HG03571 (cell line): ENCODE results near the gene FAM47B.

Experiments
- ATAC-seq: cut with Tn5 transposase; IDR thresholded peaks from one replicate; pipeline ENCODE4 v1.9.1; 2021; ENCODE audit not compliant: unreplicated experiment

Gene FAM47B

DNA sequence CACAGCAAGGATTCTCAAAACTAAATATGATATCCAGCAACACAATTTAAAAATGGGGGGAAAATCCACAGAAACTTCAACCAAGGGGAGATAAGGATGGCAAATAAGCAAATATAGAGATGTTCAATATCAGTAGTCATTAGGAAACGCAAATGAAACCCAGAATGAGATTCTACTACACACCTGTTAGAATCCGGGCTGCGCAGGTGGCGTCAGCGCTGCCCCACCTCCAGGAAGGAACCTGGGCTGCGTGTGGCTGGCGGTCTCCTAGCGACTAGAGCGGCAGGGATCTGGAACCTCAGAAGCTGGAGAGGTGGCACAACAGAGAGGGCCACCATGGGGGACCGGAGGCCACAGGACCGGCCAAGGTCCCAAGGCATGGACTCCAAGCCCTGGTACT lies at the start of gene FAM47B:
FAM47B (plus strand) TSS at position 301 of the 400 bp plus-strand sequence; CDS start at position 337, 36 bp downstream.
- ATAC-seq: no peak

DNA sequence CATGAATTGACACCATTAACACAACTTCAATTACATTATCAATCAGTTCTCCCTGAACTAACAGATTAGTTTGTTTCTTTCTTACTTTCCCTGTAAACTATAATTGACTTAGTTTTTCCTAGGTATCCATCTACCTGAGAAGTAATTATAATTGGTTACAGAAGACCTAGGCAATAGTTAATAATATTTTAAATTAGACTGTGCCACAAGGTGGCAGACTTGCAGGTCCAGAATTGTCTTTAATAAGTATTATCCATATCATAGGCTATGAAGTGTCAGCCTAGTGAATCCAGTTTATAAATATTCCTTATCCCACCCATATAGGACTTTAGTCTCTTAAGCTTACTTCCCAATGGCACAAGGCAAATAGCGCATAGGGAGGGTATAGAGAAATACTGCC lies 48.9 kb upstream of the FAM47B start:
- ATAC-seq: no peak

DNA sequence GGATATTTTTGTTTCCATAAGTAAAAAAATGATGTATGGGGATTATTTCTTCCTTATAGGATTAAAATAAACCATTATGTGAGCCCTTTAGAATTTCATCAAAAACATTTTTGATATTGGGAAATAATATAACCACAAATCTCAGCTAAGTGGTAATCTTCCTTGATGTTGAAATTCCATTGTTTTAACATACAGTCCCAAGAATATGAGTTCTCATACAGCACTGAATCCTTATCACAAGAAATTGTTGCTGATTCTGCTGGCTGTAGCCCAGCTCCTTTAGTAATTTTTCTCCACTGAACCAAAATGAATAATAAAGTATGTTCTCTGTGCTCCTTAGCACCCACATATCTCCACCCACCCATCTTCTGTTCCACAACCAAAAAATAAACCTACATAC lies 41.9 kb upstream of the FAM47B start:
- ATAC-seq: no peak

DNA sequence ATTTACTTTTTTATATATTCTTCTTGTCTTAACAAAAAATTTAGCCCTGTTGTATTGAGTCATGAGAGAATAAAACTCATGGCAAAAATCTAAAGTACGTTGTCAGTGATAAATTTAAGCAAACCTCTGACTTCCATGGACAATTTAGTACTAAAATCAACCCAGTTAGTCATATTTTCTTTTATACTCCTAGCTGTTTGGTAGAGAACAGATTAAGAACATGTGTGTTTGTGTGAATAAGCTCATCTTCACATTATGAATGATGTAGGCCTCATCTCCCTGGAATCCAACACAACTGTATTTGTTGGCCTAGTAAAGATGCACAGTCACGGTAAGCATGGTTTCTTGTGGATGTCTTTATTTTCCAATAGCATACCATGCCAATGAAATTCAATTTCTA lies 40.8 kb upstream of the FAM47B start:
- no peak for ATAC-seq

DNA sequence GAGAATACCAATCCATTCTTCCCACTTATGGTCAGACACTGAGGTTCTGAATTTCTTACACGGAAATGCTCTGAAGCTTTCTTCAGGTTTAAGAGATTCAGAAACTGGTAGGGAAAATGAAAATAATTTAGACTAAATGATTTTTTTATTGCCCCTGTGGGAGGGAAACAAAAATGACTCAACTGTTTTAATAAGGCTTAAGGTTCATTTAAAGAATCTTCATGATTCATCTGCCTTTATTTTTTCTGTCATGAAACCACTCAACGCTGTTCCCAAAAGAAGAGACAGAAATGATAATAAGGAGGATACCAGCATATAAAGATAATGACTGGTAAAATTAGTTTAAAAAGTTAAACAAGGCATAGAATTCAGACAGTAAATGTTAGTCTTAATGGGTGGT lies 39.3 kb upstream of the FAM47B start:
- ATAC-seq: no peak

DNA sequence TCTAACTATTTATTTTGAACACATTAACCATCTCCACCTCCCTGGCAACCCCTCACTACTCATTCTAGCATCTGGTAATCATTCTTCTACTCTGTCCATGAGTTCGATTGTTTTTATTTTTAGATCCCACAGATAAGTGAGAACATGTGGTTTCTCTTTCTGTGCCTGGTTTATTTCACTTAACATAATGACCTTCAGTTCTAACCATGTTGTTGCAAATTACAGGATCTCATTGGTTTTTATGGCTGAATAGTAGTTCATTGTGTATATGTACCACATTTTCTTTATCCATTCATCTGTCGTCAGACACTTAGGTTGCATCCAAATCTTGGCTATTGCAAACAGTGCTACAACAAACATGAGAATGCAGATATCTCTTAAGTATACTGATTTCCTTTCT lies 33.4 kb upstream of the FAM47B start:
- ATAC-seq: no peak

DNA sequence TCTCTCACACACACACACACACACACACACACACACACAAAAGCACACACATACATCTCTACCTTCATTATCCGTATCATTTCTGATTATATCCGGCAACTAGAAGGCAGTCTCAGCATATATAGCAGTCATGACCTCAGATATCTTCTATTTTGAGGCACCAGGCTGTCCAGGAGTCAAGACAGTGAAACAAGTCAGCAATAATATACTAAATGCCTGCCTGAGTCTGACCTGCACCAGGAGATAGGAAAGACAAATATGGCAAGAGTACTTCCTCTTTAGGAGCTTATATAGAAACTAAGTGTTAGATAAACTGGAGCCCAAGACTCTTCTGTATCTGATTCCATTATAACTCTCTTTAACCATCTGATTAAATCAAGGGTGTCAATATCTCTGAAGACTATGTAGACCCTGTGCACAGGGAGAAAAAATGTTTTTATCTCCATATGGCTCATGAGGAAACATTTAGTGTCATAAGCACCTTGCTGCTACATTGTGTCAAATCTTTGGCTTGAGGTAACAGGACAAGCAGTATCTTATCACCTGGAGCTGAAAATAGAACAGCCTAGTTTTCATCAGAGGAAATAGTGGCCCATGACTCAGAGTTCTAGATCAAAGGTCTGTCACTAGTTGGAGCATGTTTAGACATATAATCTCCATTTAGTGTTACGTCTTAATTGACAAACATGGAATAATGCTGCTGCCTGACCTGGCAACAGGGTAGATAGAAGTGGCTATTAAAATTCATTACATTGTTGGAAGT lies 27.0 kb upstream of the FAM47B start:
- ATAC-seq: no peak

DNA sequence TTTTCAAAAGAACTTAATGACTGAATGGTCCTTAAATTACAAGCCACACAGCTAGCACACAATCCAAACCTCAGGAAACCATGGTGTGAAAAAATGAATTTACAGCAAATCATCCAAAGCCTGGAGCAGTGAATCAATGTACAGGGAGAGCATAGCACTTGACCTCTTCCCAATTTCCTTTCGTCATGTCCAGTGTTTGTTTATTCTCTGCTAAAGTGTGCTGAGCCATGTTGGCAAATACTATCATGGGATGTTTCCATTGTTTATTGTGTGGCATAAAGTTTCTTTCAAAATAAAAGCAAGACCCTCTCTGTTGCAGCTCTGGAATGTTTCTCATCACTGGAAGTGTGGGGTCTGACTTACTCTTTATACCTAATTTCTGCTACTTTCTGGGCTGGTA lies 25.4 kb upstream of the FAM47B start:
- no peak for ATAC-seq

DNA sequence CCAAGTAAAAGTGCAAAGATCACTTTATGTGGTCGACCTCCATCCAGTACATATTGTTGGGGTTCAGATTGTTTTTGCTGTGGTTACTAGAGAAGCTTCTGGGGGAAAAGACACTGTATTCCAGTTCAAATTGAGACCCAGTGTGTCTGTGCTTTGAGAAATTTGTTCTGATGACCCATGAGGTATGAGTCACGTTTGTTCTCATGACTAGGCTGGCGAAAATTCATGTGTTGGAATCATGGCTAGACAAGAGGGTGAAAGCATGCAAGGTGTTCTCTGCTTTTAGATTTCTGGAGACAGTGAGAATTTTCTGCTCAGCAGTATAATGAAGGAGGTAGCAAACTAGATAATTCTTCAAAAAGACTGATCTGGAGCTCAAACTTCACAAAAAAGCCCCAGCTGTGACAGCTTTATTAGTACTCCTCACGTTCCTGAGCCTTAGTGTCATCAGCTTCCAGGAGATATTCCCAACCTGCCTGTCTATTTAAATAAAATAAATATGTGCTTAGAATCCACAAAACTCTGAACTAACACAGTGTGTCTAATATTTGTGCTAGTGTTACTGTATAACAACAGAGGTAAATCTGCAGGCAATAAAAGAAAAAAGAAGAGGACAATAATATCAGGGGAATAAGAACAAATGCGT lies 24.4 kb upstream of the FAM47B start:
- ATAC-seq: no peak

DNA sequence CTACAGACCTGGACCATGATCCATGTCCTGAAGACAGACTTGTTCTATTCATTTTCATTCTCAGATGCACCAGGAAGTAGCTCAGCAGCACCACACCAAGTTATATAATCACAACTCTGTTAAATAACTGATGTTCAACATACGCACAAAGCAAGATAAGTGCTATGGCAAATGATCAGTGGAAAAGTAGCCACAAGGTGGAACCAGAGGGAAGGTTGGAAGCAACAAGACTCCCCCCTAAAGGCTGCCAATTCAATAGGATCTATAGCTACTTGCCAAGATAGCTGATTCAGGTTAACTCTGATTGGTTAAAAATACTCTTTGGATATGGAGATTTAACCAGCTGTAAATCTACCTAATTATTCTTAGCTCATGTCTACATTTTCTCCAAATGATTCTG lies 23.7 kb upstream of the FAM47B start:
- no peak for ATAC-seq

DNA sequence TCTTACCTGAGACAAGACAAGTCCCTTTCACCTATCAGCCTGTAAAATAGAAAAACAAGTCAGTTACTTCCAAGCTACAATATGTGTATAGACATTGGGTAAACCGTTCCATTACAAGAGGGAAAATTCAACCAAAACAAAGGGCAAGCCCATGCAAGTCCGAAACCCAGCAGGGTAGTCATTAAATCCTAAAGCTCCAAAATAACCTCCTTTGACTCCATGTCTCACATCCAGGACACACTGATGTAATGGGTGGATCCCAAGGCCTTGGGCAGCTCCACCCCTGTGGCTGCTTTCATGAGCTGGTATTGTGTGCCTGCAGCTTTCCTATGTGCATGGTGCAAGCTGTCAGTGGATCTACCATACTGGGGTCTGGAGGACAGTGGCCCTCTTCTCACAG lies 14.7 kb upstream of the FAM47B start:
- ATAC-seq: no peak

DNA sequence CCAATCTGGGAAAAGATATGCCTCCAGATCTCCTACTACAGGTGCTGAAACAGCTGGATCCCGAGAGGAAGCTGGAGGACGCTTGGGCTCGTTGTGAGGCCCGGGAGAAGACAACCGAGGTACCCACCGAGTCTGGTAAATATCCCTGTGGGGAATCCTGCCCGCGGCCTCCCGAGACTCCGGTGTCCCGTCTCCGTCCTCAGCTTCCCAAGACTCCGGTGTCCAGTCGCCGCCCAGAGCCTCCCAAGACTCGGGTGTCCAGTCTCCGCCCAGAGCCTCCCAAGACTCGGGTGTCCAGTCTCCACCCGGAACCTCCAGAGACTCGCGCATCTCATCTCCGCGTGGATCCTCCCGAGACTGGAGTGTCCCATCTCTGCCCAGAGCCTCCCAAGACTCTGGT lies 639 bp downstream of the FAM47B start:
- no peak for ATAC-seq

DNA sequence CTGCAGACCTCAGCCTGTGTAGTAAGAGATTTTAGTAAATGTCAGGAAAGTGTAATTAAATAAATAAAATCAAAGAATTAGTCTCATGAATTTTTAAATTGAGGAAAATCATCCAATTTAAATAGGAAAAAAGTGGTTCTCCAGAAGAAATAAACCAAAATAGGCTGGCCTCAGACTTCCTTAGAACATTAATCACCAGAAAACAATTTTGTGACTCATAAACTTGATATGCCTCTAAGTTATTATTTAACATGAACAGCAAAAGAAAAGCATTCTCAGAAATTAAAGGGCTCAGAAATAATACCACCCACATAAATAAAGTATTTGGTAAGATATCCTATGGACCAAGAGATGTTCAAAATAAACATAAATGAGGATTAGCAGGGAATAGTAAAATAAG lies 14.3 kb downstream of the FAM47B start:
- no peak for ATAC-seq

DNA sequence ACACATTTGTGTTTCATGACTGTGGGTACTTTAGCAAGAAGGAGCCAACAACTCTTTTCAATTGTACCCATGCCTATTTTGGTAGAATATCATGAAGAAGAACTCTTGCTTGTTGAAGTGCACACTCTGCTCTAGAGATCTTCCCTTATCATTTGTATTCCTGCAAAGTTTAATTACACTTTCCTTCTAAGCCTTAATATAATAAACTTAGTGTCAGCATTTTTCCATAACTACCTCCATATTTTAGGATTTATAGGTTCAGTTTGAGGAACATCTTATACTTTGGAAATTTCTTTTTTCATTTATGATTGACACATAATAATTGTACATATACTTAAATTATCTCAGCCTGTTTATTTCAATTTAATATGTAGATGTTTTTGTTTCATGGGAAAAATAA lies 19.1 kb downstream of the FAM47B start:
- no peak for ATAC-seq

DNA sequence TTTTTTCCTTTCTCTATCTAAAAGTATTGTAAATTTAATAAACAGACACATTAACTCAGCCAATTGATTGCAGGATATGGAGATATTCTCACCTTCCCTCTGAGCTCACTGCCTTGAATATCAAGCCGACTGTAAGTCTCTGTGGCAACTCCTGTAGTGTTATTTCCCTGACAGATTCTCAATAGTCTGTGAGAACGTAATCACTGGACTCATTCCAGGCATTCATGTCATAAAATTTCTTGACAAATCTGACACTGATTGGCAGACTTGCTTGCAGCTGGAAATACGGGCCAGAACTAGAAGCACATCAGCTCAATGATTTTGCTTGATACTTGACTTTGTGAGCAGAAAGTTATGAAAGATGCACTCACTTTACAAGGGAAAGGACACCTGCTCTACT lies 29.6 kb downstream of the FAM47B start:
- no peak for ATAC-seq

DNA sequence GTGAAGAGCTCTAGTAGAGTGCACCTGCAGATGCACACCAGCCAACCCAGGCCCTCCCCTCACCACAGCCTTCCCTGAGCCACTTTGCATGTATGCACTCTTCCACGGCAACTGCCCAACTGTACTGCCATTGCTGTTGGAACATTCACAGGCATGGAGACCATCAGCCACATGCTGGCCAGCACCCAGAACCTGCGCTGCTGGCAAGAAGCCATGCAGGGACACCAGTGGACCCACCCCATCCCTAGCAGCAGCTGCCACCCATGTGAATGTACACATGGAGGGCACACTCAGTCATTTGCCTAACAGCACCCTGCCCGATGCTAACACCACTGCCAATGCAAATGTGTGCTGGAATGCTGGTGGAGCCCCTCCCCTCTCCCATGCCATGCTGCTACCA lies 35.6 kb downstream of the FAM47B start:
- ATAC-seq: no peak

DNA sequence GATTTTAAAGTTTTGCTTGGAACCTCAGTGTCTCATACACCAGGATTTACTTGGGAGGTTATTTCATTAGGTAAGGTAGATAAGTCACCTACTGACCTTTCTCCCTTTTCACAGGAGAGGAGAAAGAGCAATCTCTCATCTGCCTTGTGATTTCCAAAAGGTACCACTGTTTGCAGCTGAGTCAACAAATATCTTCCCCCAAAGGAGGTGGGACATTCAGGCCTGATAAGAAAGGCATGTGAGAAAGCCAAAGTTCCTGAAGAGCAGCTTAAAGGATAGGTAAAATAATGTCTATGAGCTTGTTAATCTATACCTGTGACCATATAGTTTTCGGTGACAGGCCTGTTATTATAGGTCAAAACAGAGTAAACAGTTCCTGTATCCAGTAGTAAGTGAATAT lies 45.0 kb downstream of the FAM47B start:
- ATAC-seq: no peak
